Measurements from ENCODE around the gene PRDM15. TPM values are rescaled to one million over a fixed set of nuclear protein-coding genes. Genes with fewer than 3 reads are reported as not detected.
A peak's percentile ranks its signal among the peaks of the same experiment; 100 is the strongest.

The PRDM15 gene, protein sequence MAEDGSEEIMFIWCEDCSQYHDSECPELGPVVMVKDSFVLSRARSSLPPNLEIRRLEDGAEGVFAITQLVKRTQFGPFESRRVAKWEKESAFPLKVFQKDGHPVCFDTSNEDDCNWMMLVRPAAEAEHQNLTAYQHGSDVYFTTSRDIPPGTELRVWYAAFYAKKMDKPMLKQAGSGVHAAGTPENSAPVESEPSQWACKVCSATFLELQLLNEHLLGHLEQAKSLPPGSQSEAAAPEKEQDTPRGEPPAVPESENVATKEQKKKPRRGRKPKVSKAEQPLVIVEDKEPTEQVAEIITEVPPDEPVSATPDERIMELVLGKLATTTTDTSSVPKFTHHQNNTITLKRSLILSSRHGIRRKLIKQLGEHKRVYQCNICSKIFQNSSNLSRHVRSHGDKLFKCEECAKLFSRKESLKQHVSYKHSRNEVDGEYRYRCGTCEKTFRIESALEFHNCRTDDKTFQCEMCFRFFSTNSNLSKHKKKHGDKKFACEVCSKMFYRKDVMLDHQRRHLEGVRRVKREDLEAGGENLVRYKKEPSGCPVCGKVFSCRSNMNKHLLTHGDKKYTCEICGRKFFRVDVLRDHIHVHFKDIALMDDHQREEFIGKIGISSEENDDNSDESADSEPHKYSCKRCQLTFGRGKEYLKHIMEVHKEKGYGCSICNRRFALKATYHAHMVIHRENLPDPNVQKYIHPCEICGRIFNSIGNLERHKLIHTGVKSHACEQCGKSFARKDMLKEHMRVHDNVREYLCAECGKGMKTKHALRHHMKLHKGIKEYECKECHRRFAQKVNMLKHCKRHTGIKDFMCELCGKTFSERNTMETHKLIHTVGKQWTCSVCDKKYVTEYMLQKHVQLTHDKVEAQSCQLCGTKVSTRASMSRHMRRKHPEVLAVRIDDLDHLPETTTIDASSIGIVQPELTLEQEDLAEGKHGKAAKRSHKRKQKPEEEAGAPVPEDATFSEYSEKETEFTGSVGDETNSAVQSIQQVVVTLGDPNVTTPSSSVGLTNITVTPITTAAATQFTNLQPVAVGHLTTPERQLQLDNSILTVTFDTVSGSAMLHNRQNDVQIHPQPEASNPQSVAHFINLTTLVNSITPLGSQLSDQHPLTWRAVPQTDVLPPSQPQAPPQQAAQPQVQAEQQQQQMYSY
- 20.5 TPM for total RNA-seq

GRCh38 chr21:41879190-41879998 lies at the start of gene PRDM15:
Gene PRDM15 (minus strand): TSS chr21:41879344. CDS start chr21:41860363, 18,981 bp downstream.
- Histone ChIP-seq H3K4me1 (peaks cover 0 to 2% of the 10 kb centered on the region in 2 donors), H3K4me3 (peak within 1 kb of the TSS; percentile 87 to 97), H3K9me3 (no peaks in the 10 kb centered on the region), H3K27me3 (no peaks in the 10 kb centered on the region), H3K36me3 (no peaks in the 10 kb centered on the region), H3K27ac (peak within 1 kb of the TSS; percentile 73 to 81)
- TF ChIP-seq, protein P1, sequence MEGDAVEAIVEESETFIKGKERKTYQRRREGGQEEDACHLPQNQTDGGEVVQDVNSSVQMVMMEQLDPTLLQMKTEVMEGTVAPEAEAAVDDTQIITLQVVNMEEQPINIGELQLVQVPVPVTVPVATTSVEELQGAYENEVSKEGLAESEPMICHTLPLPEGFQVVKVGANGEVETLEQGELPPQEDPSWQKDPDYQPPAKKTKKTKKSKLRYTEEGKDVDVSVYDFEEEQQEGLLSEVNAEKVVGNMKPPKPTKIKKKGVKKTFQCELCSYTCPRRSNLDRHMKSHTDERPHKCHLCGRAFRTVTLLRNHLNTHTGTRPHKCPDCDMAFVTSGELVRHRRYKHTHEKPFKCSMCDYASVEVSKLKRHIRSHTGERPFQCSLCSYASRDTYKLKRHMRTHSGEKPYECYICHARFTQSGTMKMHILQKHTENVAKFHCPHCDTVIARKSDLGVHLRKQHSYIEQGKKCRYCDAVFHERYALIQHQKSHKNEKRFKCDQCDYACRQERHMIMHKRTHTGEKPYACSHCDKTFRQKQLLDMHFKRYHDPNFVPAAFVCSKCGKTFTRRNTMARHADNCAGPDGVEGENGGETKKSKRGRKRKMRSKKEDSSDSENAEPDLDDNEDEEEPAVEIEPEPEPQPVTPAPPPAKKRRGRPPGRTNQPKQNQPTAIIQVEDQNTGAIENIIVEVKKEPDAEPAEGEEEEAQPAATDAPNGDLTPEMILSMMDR (IDR thresholded peaks at IDR 0.05), result no peak
- intact Hi-C loops (cut with DNase I), result loop anchor here (2.0 to 5.0 kb wide), 7 partner anchors 43 to 267 kb away; partner anchors contain the start of gene ZBTB21
- DNase-seq (ENCODE audit: low spot score in 2 of 2), result peak in 1 of 2 donors; percentile 88

GRCh38 chr21:41928621-41929220 lies 49.6 kb upstream of the PRDM15 start:
- H3K4me3 ChIP-seq, result no peak overlapping the region
- no peaks in the 10 kb centered on the region for H3K36me3 ChIP-seq
- no peaks in the 10 kb centered on the region for H3K9me3 ChIP-seq
- intact Hi-C loops (cut with DNase I), result loop anchor here (10.0 kb wide), 1 partner anchor 166 kb away; no protein-coding TSS in a partner anchor
- H3K27ac ChIP-seq, result peak overlapping the region in 1 of 2 donors; percentile 92
- H3K27me3 ChIP-seq, result no peaks in the 10 kb centered on the region
- H3K4me1 ChIP-seq, result peaks cover 15 to 33% of the 10 kb centered on the region in 2 donors
- no peak for DNase-seq (ENCODE audit: low spot score in 2 of 2)
- TF ChIP-seq, protein P1 (IDR thresholded peaks at IDR 0.05), result no peak

- no peak for DNase-seq (ENCODE audit: low spot score in 2 of 2)
- intact Hi-C loops (cut with DNase I), result loop anchor here (10.0 kb wide), 1 partner anchor 167 kb away; no protein-coding TSS in a partner anchor
- no peaks in the 10 kb centered on the region for H3K9me3 ChIP-seq
- peak overlapping the region; percentile 92 to 97 for H3K27ac ChIP-seq
- no peak overlapping the region for H3K4me3 ChIP-seq
- H3K4me1 ChIP-seq, result peaks cover 12 to 32% of the 10 kb centered on the region in 2 donors
- H3K27me3 ChIP-seq, result no peaks in the 10 kb centered on the region
- TF ChIP-seq, protein P1 (IDR thresholded peaks at IDR 0.05), result no peak
- no peaks in the 10 kb centered on the region for H3K36me3 ChIP-seq
These were observed 48.7 kb upstream of the PRDM15 start for GRCh38 chr21:41927727-41928409.

DNA sequence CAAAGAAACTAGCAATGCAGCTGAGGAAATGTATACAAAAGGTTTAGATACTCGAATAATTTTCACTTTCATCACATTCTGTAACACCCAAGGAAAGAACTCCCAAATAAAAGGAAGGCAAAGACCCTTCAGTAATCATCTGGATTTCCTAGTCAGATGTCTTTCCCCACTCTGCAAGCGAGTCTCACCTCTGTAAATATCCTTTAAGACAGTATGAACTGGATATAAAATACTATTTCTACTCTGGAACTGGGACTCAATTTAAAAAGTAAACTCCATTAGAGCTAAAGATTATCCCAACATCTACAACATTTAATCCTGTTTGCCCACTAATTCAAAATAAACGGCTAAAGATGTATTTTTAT lies 47.6 kb upstream of the PRDM15 start:
- H3K27ac ChIP-seq, result peak overlapping the region; percentile 92 to 97
- H3K9me3 ChIP-seq, result no peaks in the 10 kb centered on the region
- TF ChIP-seq, protein P1 (IDR thresholded peaks at IDR 0.05), result no peak
- H3K27me3 ChIP-seq, result no peaks in the 10 kb centered on the region
- H3K4me1 ChIP-seq, result peaks cover 12 to 35% of the 10 kb centered on the region in 2 donors
- intact Hi-C loops (cut with DNase I), result loop anchor here (10.0 kb wide), 1 partner anchor 168 kb away; no protein-coding TSS in a partner anchor
- H3K36me3 ChIP-seq, result no peaks in the 10 kb centered on the region
- DNase-seq (ENCODE audit: low spot score in 2 of 2), result no peak
- peak overlapping the region; percentile 39 to 58 for H3K4me3 ChIP-seq

Measured in ascending aorta (tissue), 2 donors.